ENCODE results near the gene SP1. TPM values are rescaled to one million over a fixed set of nuclear protein-coding genes. Genes with fewer than 3 reads are reported as not detected.
A peak's percentile ranks its signal among the peaks of the same experiment; 100 is the strongest.

Gene SP1
- total and polyA plus RNA-seq, 9 of the 15 experiments (the other 6 are each of a cell fraction or from before 2014, with no cell fraction given): 8.0 to 65.5 (median 41.6) TPM

GRCh38 chr12:53380104-53380793 lies at the start of gene SP1 (continued):
- TF ChIP-seq ZNF175 (CRISPR knock-in tag; IDR thresholded peaks at IDR 0.05; ENCODE audit: low read depth) (no peak), HINFP (tag; conservative IDR thresholded peaks at IDR 0.05; ENCODE audit: low read depth) (peak; percentile 88), MTA2 (IDR thresholded peaks at IDR 0.05; ENCODE audit: low read depth) (no peak), TCFL5 (CRISPR knock-in tag; conservative IDR thresholded peaks at IDR 0.05) (no peak), TGIF2 (CRISPR knock-in tag; IDR thresholded peaks at IDR 0.05) (no peak), THAP12 (CRISPR knock-in tag; IDR thresholded peaks at IDR 0.05) (no peak), GABPB2 (CRISPR knock-in tag; conservative IDR thresholded peaks at IDR 0.05) (no peak), ZNF717 (CRISPR knock-in tag; IDR thresholded peaks at IDR 0.05) (no peak), HNRNPH1 (optimal IDR thresholded peaks at IDR 0.05; ENCODE audit: low read depth, low read length) (no peak), BHLHE40 (IDR thresholded peaks at IDR 0.05; ENCODE audit: low read length) (no peak), ZFP36 (IDR thresholded peaks at IDR 0.05; ENCODE audit: low read depth, low read length, partially characterized antibody) (no peak), MECOM (CRISPR knock-in tag; IDR thresholded peaks at IDR 0.05) (no peak), ZKSCAN8 (CRISPR knock-in tag; IDR thresholded peaks at IDR 0.05) (no peak), OTX1 (CRISPR knock-in tag; IDR thresholded peaks at IDR 0.05) (no peak), SMARCE1 (IDR thresholded peaks at IDR 0.05) (no peak), RBM14 (IDR thresholded peaks at IDR 0.05; ENCODE audit: borderline replicate concordance, insufficient read depth, low read depth, low read length) (no peak), JUN (IDR thresholded peaks at IDR 0.05; ENCODE audit: borderline replicate concordance, low read depth, low read length) (no peak), JUN (CRISPR knock-in tag; IDR thresholded peaks at IDR 0.05; ENCODE audit: borderline replicate concordance) (no peak), CUX1 (CRISPR knock-in tag; IDR thresholded peaks at IDR 0.05) (no peak), KAT8 (IDR thresholded peaks at IDR 0.05; ENCODE audit: low read depth) (no peak), TRIM24 (IDR thresholded peaks at IDR 0.05) (no peak)
